ENCODE data around the gene RPGRIP1. TPM values are rescaled to one million over a fixed set of nuclear protein-coding genes. Genes with fewer than 3 reads are reported as not detected.

Gene RPGRIP1
- total and polyA plus RNA-seq, 2 experiments from 2014 or later = 0.31 TPM; not detected in 1

GRCh38 chr14:21256539-21257393 lies 23.1 kb upstream of the RPGRIP1 start:
- TF ChIP-seq CTCF (IDR thresholded peaks at IDR 0.05; ENCODE audit: low read depth, low read length) = no peak
- no peak overlapping the region for H3K4me3 ChIP-seq
- H3K36me3 ChIP-seq = peaks cover 53% of the 10 kb centered on the region

GRCh38 chr14:21257394-21257909 lies 22.4 kb upstream of the RPGRIP1 start:
- no peaks in the 10 kb centered on the region for H3K9me3 ChIP-seq (ENCODE audit: low read depth)

More at GRCh38 chr14:21256539-21257393, 23.1 kb upstream of the RPGRIP1 start:
- Histone ChIP-seq H3K9me3 (ENCODE audit: low read depth) (no peaks in the 10 kb centered on the region), H3K4me1 (ENCODE audit: low read depth) (peaks cover 14% of the 10 kb centered on the region), H3K27ac (peak overlapping the region; percentile 31), H3K27me3 (no peaks in the 10 kb centered on the region)
- no peak for DNase-seq (ENCODE audit: low read depth in 1 of 2, low spot score in 1 of 2)

GRCh38 chr14:21258005-21258888 lies 21.6 kb upstream of the RPGRIP1 start:
- TF ChIP-seq CTCF (IDR thresholded peaks at IDR 0.05; ENCODE audit: low read depth, low read length) = no peak

More at GRCh38 chr14:21257394-21257909, 22.4 kb upstream of the RPGRIP1 start:
- H3K36me3 ChIP-seq = peaks cover 52% of the 10 kb centered on the region
- no peaks in the 10 kb centered on the region for H3K27me3 ChIP-seq
- no peak overlapping the region for H3K4me3 ChIP-seq
- peaks cover 17% of the 10 kb centered on the region for H3K4me1 ChIP-seq (ENCODE audit: low read depth)
- DNase-seq (ENCODE audit: low read depth in 1 of 2, low spot score in 1 of 2) = peak in 1 of 2 donors; percentile 53
- no peak for TF ChIP-seq CTCF (IDR thresholded peaks at IDR 0.05; ENCODE audit: low read depth, low read length)
- peak overlapping the region; percentile 10 for H3K27ac ChIP-seq

DNA sequence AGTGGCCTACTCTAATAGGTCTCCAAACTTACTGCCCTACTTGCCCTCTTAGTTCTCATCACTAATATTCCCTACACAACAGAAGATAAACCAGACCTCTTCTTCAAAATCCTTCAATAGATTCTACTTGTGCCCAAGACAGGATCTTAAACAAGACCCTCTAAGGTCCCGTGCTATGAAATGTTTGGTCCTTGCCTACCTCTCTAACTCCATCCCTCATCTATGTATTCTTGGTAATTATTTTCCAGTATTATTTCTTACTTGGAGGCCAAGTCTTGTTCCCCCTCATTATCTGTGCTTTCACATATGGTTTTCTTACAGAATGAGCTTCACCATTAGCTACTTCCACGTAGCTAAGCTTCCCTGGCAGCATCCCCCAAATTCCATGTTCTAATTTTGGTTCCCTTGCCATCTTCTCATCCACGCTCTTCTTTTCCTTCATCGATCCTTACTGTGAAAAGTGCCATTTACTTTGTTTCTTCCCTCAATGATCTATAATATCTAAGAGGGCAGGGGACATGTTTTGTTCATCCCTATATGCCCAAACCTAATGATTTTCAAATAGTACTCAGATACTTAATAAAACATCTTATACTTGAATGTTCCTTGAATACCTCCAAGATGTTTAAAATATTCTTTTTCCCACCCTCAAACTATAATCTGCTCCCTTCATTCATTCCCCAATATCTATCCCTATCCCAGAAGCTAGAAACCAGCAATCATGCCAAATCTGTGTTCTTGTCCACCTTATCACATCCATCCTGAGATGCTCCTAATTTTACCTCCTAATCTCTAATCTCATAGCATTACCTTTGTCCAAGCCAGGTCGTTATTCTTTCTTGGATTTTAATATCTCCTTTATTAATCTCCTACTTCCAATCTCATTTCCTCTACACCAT lies 20.7 kb upstream of the RPGRIP1 start:
- TF ChIP-seq CTCF (IDR thresholded peaks at IDR 0.05; ENCODE audit: low read depth, low read length) = no peak
- Histone ChIP-seq H3K27me3 (no peaks in the 10 kb centered on the region), H3K27ac (no peak overlapping the region), H3K36me3 (peaks cover 55% of the 10 kb centered on the region), H3K4me3 (no peak overlapping the region), H3K9me3 (ENCODE audit: low read depth) (no peaks in the 10 kb centered on the region), H3K4me1 (ENCODE audit: low read depth) (peaks cover 34% of the 10 kb centered on the region)
- DNase-seq (ENCODE audit: low read depth in 1 of 2, low spot score in 1 of 2) = no peak

More at GRCh38 chr14:21258005-21258888, 21.6 kb upstream of the RPGRIP1 start:
- H3K9me3 ChIP-seq (ENCODE audit: low read depth) = no peaks in the 10 kb centered on the region
- H3K4me1 ChIP-seq (ENCODE audit: low read depth) = peaks cover 25% of the 10 kb centered on the region
- peak overlapping the region; percentile 10 for H3K27ac ChIP-seq
- peaks cover 54% of the 10 kb centered on the region for H3K36me3 ChIP-seq
- H3K4me3 ChIP-seq = no peak overlapping the region
- DNase-seq (ENCODE audit: low read depth in 1 of 2, low spot score in 1 of 2) = no peak
- no peaks in the 10 kb centered on the region for H3K27me3 ChIP-seq
